ENCODE data around the gene TPP2.

Gene TPP2

GRCh38 chr13:102650444-102650843 is 53.7 kb downstream of the TPP2 start:
- H3K27ac ChIP-seq (ENCODE audit: low read depth, low read length): no peak overlapping the region
- H3K9me3 ChIP-seq (ENCODE audit: insufficient read depth, low read length): no peaks in the 10 kb centered on the region
- no peaks in the 10 kb centered on the region for H3K9me2 ChIP-seq (replicated peaks; ENCODE audit: insufficient read depth, low read length)
- H2AFZ ChIP-seq (ENCODE audit: low read depth, low read length, severe bottlenecking): no peak overlapping the region
- no peak for TF ChIP-seq CTCF (IDR thresholded peaks at IDR 0.05; ENCODE audit: insufficient read depth, low read length, poor library complexity, severe bottlenecking)
- TF ChIP-seq EZH2phosphoT487 (conservative IDR thresholded peaks at IDR 0.05; ENCODE audit: low read length): no peak
- no peaks in the 10 kb centered on the region for H4K20me1 ChIP-seq (ENCODE audit: low read depth, low read length)
- no peak overlapping the region for H3K4me2 ChIP-seq (ENCODE audit: low read depth, low read length, poor library complexity, severe bottlenecking)
- no peaks in the 10 kb centered on the region for H3K27me3 ChIP-seq (ENCODE audit: low read length)
- no peaks in the 10 kb centered on the region for H3K79me2 ChIP-seq (ENCODE audit: insufficient read depth, low read length)
- H3K9ac ChIP-seq (ENCODE audit: low read length): no peak overlapping the region
- 0 out of 2 replicates have a peak, but pooled peaks cover 7% of the 10 kb centered on the region for H3F3A ChIP-seq (ENCODE audit: insufficient read depth)
- no peak overlapping the region for H3K4me3 ChIP-seq (ENCODE audit: insufficient read depth, low read length, poor library complexity, severe bottlenecking)
- peaks cover 69% of the 10 kb centered on the region for H3K36me3 ChIP-seq (ENCODE audit: low read length)

- Histone ChIP-seq H3K79me2 (ENCODE audit: insufficient read depth, low read length) (no peaks in the 10 kb centered on the region), H3K9me2 (replicated peaks; ENCODE audit: insufficient read depth, low read length) (no peaks in the 10 kb centered on the region), H3K36me3 (ENCODE audit: low read length) (peaks cover 63% of the 10 kb centered on the region), H3K27me3 (ENCODE audit: low read length) (no peaks in the 10 kb centered on the region), H3K4me3 (ENCODE audit: insufficient read depth, low read length, poor library complexity, severe bottlenecking) (no peak overlapping the region), H2AFZ (ENCODE audit: low read depth, low read length, severe bottlenecking) (no peak overlapping the region), H4K20me1 (ENCODE audit: low read depth, low read length) (no peaks in the 10 kb centered on the region; the same call in 1 of the 2 replicates), H3F3A (ENCODE audit: insufficient read depth) (0 out of 2 replicates have a peak, but pooled peaks cover 7% of the 10 kb centered on the region), H3K9me3 (ENCODE audit: insufficient read depth, low read length) (no peaks in the 10 kb centered on the region), H3K4me2 (ENCODE audit: low read depth, low read length, poor library complexity, severe bottlenecking) (no peak overlapping the region), H3K27ac (ENCODE audit: low read depth, low read length) (no peak overlapping the region), H3K9ac (ENCODE audit: low read length) (no peak overlapping the region)
- no peak for TF ChIP-seq CTCF (IDR thresholded peaks at IDR 0.05; ENCODE audit: insufficient read depth, low read length, poor library complexity, severe bottlenecking)
Measured at GRCh38 chr13:102651392-102651791, 54.6 kb downstream of the TPP2 start.

GRCh38 chr13:102651892-102652291 is 55.1 kb downstream of the TPP2 start:
- Histone ChIP-seq H3K27ac (ENCODE audit: low read depth, low read length) (no peak overlapping the region), H3K4me3 (ENCODE audit: insufficient read depth, low read length, poor library complexity, severe bottlenecking) (no peak overlapping the region), H3K79me2 (ENCODE audit: insufficient read depth, low read length) (no peaks in the 10 kb centered on the region), H3K4me2 (ENCODE audit: low read depth, low read length, poor library complexity, severe bottlenecking) (no peak overlapping the region), H2AFZ (ENCODE audit: low read depth, low read length, severe bottlenecking) (no peak overlapping the region), H3K27me3 (ENCODE audit: low read length) (no peaks in the 10 kb centered on the region), H3K9ac (ENCODE audit: low read length) (no peak overlapping the region), H3K9me3 (ENCODE audit: insufficient read depth, low read length) (no peaks in the 10 kb centered on the region), H3K9me2 (replicated peaks; ENCODE audit: insufficient read depth, low read length) (no peaks in the 10 kb centered on the region), H3F3A (ENCODE audit: insufficient read depth) (0 out of 2 replicates have a peak, but pooled peaks cover 7% of the 10 kb centered on the region), H4K20me1 (ENCODE audit: low read depth, low read length) (no peaks in the 10 kb centered on the region; the same call in 1 of the 2 replicates), H3K36me3 (ENCODE audit: low read length) (peaks cover 63% of the 10 kb centered on the region)
- TF ChIP-seq CTCF (IDR thresholded peaks at IDR 0.05; ENCODE audit: insufficient read depth, low read length, poor library complexity, severe bottlenecking): no peak
- no peak for TF ChIP-seq EZH2phosphoT487 (conservative IDR thresholded peaks at IDR 0.05; ENCODE audit: low read length)

Measured in SU-DHL-6 (cell line).